ENCODE data around the gene PITPNM1. TPM values are rescaled to one million over a fixed set of nuclear protein-coding genes. Genes with fewer than 3 reads are reported as not detected.

PITPNM1 gene
- total and polyA plus RNA-seq, 2 of the 13 experiments (the other 11 are each of a cell fraction or from before 2014, with no cell fraction given): 8.2 to 8.5 TPM

DNA sequence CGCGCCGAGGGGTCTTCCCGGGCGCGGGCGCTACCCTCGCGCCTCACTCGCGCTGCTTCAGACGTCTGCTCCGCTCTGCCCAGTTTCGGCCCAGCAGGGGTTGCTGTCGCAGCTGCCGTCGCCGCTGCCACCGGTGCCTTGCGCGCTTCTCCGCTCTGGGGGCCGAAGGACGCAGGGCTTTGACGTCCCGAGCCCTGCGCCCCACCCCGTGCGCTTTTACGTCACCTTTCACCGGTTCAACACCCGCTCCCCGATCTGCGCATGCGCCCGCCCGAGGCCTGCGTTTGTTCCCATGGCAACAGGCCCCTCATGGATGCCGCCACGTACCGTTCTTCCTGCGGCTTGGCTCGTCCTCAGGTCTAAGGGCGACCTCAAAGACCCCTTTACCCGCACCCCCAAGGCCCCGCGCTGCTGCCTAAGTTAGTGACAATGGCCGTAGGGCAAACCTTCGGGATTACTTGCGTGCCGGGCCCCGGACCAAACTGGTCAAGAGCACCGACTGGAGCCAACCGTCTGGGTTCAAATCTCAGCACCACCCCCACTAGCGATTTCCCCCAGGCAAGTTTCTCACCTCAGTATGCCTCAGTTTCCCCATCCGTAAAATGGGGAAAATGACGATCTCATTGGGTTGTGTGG is 3.4 kb upstream of the PITPNM1 start (continued):
- TF ChIP-seq RCOR2 (CRISPR knock-in tag; IDR thresholded peaks at IDR 0.05) (no peak), NCOR1 (IDR thresholded peaks at IDR 0.05; ENCODE audit: borderline replicate concordance, low read length) (0 out of 2 replicates have a peak, but pooled peaks have one; percentile 11), ZFAT (CRISPR knock-in tag; conservative IDR thresholded peaks at IDR 0.05) (no peak), ZBTB20 (CRISPR knock-in tag; IDR thresholded peaks at IDR 0.05; ENCODE audit: borderline replicate concordance, low read depth) (no peak; the same call in 1 of the 2 replicates), SP5 (CRISPR knock-in tag; IDR thresholded peaks at IDR 0.05; ENCODE audit: borderline replicate concordance, low read depth) (peak; percentile 42; the same call in 1 of the 2 replicates), KLF12 (CRISPR knock-in tag; IDR thresholded peaks at IDR 0.05; ENCODE audit: borderline replicate concordance) (0 out of 2 replicates have a peak, but pooled peaks have one; percentile 64), ZNF496 (CRISPR knock-in tag; IDR thresholded peaks at IDR 0.05; ENCODE audit: insufficient replicate concordance) (no peak), ZNF530 (CRISPR knock-in tag; IDR thresholded peaks at IDR 0.05; ENCODE audit: low read depth) (no peak), RFX1 (IDR thresholded peaks at IDR 0.05) (peak; percentile 99), ZMYM3 (CRISPR knock-in tag; IDR thresholded peaks at IDR 0.05) (no peak), ZMAT3 (CRISPR knock-in tag; conservative IDR thresholded peaks at IDR 0.05) (0 out of 2 replicates have a peak, but pooled peaks have one; percentile 13), FOXA3 (CRISPR knock-in tag; IDR thresholded peaks at IDR 0.05) (peak; percentile 19; the same call in 1 of the 2 replicates), MEIS1 (CRISPR knock-in tag; IDR thresholded peaks at IDR 0.05; ENCODE audit: borderline replicate concordance) (peak; percentile 60; the same call in 1 of the 2 replicates), IRX3 (CRISPR knock-in tag; IDR thresholded peaks at IDR 0.05; ENCODE audit: borderline replicate concordance, low read depth) (no peak), ZNF780A (CRISPR knock-in tag; IDR thresholded peaks at IDR 0.05) (no peak), SCMH1 (CRISPR knock-in tag; IDR thresholded peaks at IDR 0.05; ENCODE audit: borderline replicate concordance) (no peak), ZNF34 (CRISPR knock-in tag; IDR thresholded peaks at IDR 0.05; ENCODE audit: borderline replicate concordance) (peak; percentile 25; the same call in 1 of the 2 replicates), TBL1XR1 (IDR thresholded peaks at IDR 0.05; ENCODE audit: borderline replicate concordance, low read length, partially characterized antibody) (no peak), CBX1 (IDR thresholded peaks at IDR 0.05; ENCODE audit: low read depth) (no peak)
- TF ChIP-seq, protein P1, sequence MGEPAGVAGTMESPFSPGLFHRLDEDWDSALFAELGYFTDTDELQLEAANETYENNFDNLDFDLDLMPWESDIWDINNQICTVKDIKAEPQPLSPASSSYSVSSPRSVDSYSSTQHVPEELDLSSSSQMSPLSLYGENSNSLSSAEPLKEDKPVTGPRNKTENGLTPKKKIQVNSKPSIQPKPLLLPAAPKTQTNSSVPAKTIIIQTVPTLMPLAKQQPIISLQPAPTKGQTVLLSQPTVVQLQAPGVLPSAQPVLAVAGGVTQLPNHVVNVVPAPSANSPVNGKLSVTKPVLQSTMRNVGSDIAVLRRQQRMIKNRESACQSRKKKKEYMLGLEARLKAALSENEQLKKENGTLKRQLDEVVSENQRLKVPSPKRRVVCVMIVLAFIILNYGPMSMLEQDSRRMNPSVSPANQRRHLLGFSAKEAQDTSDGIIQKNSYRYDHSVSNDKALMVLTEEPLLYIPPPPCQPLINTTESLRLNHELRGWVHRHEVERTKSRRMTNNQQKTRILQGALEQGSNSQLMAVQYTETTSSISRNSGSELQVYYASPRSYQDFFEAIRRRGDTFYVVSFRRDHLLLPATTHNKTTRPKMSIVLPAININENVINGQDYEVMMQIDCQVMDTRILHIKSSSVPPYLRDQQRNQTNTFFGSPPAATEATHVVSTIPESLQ (CRISPR knock-in tag; conservative IDR thresholded peaks at IDR 0.05): no peak
- TF ChIP-seq, protein P2, sequence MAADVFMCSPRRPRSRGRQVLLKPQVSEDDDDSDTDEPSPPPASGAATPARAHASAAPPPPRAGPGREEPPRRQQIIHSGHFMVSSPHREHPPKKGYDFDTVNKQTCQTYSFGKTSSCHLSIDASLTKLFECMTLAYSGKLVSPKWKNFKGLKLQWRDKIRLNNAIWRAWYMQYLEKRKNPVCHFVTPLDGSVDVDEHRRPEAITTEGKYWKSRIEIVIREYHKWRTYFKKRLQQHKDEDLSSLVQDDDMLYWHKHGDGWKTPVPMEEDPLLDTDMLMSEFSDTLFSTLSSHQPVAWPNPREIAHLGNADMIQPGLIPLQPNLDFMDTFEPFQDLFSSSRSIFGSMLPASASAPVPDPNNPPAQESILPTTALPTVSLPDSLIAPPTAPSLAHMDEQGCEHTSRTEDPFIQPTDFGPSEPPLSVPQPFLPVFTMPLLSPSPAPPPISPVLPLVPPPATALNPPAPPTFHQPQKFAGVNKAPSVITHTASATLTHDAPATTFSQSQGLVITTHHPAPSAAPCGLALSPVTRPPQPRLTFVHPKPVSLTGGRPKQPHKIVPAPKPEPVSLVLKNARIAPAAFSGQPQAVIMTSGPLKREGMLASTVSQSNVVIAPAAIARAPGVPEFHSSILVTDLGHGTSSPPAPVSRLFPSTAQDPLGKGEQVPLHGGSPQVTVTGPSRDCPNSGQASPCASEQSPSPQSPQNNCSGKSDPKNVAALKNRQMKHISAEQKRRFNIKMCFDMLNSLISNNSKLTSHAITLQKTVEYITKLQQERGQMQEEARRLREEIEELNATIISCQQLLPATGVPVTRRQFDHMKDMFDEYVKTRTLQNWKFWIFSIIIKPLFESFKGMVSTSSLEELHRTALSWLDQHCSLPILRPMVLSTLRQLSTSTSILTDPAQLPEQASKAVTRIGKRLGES (CRISPR knock-in tag; IDR thresholded peaks at IDR 0.05; ENCODE audit: borderline replicate concordance): no peak
- TF ChIP-seq, protein P3, sequence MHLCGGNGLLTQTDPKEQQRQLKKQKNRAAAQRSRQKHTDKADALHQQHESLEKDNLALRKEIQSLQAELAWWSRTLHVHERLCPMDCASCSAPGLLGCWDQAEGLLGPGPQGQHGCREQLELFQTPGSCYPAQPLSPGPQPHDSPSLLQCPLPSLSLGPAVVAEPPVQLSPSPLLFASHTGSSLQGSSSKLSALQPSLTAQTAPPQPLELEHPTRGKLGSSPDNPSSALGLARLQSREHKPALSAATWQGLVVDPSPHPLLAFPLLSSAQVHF (CRISPR knock-in tag; IDR thresholded peaks at IDR 0.05): no peak
- TF ChIP-seq, protein P4, sequence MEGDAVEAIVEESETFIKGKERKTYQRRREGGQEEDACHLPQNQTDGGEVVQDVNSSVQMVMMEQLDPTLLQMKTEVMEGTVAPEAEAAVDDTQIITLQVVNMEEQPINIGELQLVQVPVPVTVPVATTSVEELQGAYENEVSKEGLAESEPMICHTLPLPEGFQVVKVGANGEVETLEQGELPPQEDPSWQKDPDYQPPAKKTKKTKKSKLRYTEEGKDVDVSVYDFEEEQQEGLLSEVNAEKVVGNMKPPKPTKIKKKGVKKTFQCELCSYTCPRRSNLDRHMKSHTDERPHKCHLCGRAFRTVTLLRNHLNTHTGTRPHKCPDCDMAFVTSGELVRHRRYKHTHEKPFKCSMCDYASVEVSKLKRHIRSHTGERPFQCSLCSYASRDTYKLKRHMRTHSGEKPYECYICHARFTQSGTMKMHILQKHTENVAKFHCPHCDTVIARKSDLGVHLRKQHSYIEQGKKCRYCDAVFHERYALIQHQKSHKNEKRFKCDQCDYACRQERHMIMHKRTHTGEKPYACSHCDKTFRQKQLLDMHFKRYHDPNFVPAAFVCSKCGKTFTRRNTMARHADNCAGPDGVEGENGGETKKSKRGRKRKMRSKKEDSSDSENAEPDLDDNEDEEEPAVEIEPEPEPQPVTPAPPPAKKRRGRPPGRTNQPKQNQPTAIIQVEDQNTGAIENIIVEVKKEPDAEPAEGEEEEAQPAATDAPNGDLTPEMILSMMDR (CRISPR knock-in tag; IDR thresholded peaks at IDR 0.05): peak; percentile 19; the same call in 1 of the 2 replicates

Measured in HepG2 (cell line).